8988T (cell line): Measurements from ENCODE around the gene ARMC9.
"Not testable (repeated sequence)": the region's sequence is repeated elsewhere in the genome, so short reads cannot be mapped to it uniquely, and the experiment has no call there.

Experiments
- DNase-seq: peaks from one replicate; pipeline ENCODE4 v3.0.0; 2011

Gene ARMC9

GRCh38 chr2:231388725-231389346 is 190.4 kb downstream of the ARMC9 start:
- no peak for DNase-seq

DNA sequence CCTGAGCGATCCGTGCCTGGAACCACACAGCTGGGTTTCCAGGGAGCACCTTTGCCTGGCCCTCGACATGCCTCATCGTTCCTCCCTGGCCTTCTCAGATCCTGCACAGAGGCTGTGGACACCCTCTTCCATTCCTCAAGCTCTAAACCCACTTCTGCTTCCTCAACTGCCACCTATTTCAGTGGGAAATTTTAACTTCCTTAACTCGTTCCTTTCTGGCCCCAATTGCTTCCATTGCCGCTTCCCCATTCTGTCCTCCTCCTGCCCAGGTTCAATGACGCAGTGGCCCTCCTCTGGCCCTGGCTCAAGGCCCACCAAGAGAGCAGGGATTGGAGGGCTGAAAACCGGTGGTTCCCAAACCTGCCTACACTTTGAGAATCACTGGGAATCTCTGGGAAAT is 192.2 kb downstream of the ARMC9 start:
- no peak for DNase-seq

DNA sequence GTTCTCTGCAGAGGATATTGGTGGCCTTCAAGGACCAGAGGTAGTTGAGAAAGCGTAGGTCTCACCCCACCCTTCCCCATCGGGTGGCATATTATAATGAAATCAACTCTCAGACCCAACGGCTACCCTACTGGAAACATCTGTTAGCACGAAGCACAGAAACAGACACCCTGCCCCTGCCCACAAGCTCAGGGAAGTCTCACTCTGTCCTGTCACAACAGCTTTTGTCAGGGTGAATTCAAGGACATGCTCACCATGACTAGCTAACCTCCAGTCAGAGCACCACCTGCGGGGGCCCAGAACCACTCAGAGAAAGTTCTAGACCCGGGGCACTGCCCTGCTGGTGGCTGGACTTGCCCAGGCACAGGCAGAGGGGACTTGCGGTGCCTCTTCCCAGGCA is 193.6 kb downstream of the ARMC9 start:
- no peak for DNase-seq

DNA sequence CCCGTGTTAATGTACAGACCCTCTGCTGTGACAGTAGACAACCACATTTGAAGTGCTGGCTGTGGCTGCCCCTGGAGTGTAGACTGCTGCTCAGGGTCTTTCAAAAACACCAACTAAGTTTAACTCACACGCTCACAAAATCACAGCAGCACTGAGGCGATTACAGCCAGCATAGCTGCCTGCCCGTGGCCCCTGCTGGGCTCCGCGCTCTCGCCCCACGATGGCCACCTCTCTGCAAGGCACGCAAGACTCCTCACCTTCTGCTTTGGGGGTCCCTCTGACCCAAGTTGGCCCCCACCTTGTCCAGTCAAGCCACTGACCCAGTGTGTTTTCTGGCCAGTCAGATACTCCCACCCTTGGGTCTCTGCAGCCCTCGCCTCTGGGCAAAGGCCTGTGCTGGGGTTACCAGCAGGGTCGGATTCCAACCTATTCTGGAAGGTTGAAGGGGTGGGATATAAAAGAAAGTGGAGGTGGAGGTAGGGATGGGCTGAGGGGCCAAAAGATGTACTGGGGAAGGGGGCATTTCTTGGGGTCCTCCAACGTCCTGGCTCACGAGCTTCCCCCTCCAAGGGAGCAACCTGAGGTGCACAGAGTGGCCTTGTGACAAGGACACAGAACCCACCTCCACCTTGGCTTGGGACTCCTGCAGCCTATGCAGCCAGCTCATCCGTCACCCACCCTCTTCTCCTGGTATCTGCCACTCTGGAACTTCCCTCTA is 194.2 kb downstream of the ARMC9 start:
- no peak for DNase-seq

GRCh38 chr2:231393149-231394131 is 195.0 kb downstream of the ARMC9 start:
- peak; percentile 83 for DNase-seq

- peak; percentile 82 for DNase-seq
These were observed 196.0 kb downstream of the ARMC9 start for GRCh38 chr2:231394211-231395141.

- DNase-seq = no peak
These were observed 197.0 kb downstream of the ARMC9 start, which contains the start of gene B3GNT7 for GRCh38 chr2:231395188-231396057. Gene B3GNT7 (plus strand): TSS chr2:231395710. CDS start chr2:231395804, 94 bp downstream.

DNA sequence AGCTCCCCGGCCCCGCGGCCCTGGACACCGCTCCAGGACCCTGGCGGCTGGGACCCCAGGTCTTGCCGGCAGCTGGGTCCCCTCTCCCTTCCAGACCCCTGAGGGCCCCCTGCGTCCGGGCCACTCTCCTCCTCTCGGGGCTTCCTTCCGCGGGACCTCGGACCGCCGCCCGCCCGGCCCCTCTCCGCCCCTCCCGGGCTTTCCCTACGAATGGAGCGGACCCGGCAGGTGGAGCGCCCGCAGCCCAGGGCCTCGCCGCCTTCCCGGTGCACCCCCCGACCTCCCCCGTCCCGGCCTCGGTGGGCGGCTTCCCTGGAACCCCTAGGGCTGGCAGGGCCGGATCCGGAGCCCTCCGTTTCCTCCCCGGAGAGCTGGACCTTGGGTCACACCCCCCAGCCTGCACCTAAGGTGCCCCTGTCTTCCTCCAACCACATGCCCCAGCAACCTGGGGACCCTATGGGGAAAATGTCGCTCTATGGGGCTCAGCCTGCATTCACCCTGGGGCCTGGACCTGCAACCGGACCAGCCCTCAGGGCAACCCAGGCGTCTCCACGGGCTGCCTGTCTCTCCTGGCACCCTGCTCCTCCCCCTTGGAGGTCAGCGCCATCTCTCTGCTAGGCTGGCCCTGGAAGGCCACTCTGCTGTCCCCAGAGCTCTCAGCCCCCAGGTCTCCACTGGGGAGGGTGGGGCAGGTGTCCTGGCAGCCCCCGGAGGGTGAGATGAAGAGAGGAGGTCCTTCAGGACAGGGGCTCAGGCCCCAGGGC is 197.8 kb downstream of the ARMC9 start:
- DNase-seq = peak; percentile 60

GRCh38 chr2:231397011-231397927 is 198.8 kb downstream of the ARMC9 start:
- DNase-seq = peak; percentile 53

GRCh38 chr2:231397928-231398294 is 199.5 kb downstream of the ARMC9 start:
- DNase-seq = no peak

- DNase-seq = no peak
These were observed 200.2 kb downstream of the ARMC9 start for GRCh38 chr2:231398585-231398984.

DNA sequence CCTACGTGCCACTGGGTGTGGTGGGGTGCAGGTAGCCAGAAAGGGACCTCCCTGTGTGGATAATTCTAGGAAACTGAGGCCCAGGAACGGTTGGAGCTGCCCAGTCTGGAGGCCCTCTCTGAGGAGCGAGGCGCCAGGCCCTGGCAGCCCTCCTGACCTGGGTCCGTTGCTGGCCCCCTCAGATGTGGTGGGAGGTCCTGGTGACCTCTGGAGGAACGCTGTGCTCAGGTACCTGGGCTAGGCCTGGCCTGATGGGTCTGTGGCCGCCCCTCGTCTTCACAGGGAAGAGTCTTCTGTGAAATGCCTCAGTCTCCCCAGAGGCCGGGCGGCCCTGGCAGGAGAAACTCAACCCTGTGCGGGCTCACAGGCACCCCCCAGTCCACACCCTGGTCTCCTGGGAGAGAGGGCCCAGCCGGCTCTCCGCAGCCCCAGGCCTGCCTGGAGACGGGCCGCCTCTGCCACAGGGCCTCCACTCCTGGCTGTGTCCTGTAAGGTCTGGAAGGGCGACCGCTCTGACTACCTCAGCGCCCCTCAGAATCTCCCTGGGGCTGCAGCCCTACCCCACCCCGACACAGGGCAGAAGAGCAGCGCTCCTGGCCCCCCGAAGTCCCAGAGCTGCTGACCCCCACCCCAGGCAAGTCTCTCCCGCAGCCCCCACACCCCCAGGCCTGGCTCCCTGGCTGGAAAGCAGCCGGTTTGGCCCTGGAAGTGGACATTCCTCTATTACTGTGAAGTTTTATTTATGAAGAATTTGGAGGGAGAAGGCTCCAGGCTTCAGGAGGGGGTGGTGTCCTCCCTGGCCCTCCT is 200.8 kb downstream of the ARMC9 start:
- no peak for DNase-seq

GRCh38 chr2:231399853-231400680 is 201.6 kb downstream of the ARMC9 start:
- DNase-seq = peak; percentile 89

- not testable (repeated sequence) for DNase-seq
These were observed 202.2 kb downstream of the ARMC9 start for GRCh38 chr2:231400681-231401080.

- not testable (repeated sequence) for DNase-seq
These were observed 202.7 kb downstream of the ARMC9 start for GRCh38 chr2:231401101-231401500.

DNA sequence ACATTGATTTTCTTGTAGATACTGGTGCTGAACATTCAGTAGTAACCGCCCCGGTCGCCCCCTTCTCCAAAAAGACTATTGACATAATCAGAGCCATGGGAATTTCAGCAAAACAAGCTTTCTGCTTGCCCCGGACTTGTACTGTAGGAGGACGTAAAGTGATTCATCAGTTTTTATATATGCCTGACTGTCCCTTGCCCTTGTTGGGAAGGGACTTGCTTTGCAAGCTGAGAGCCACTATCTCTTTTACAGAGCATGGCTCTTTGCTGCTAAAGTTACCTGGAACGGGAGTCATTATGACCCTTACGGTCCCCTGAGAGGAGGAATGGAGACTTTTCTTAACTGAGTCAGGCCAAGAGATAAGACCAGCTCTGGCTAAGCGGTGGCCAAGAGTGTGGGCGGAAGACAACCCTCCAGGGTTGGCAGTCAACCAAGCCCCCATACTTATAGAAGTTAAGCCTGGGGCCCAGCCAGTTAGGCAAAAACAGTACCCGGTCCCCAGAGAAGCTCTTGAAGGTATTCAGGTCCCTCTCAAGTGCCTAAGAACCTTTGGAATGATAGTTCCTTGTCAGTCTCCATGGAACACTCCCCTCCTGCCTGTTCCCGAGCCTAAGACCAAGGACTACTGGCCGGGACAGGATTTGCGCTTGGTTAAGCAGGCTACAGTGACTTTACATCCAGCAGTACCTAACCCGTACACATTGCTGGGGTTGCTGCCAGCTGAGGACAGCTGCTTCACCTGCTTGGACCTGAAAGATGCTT is 205.2 kb downstream of the ARMC9 start:
- DNase-seq = not testable (repeated sequence)

DNA sequence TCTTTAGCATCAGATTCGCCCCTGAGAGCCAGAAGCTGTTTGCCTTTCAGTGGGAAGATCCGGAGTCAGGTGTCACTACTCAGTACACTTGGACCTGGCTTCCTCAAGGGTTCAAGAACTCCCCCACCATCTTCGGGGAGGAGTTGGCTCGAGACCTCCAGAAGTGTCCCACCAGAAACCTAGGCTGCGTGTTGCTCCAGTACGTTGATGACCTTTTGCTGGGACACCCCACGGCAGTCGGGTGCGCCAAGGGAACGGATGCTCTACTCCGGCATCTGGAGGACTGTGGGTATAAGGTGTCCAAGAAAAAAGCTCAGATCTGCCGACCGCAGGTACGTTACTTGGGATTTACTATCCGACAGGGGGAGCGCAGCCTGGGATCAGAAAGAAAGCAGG is 205.8 kb downstream of the ARMC9 start:
- not testable (repeated sequence) for DNase-seq
